Neural cell (in vitro differentiated cells): ENCODE data around the gene KRTAP5-6. TPM values are rescaled to one million over a fixed set of nuclear protein-coding genes. Genes with fewer than 3 reads are reported as not detected.

Source experiments
- H2AFZ ChIP-seq: fragments of 200-600, 300-800 bp; sonication (generic), shearing (Covaris generic); 2 replicates; pipeline ENCODE4 v1.6.0; 2014; ENCODE audit warnings: low read depth, mild to moderate bottlenecking, antibody characterized with exemption, low read length, moderate library complexity
- H3F3A ChIP-seq: fragments of 200-600 bp; shearing (Covaris generic); 2 replicates; pipeline ENCODE4 v1.6.1; 2016; ENCODE audit warnings: mild to moderate bottlenecking, moderate library complexity, mixed read lengths, antibody characterized with exemption, low read length; ENCODE audit not compliant: insufficient read depth, poor library complexity, severe bottlenecking
- H3K27ac ChIP-seq: fragments of 200-600, 300-800 bp; sonication (generic), shearing (Covaris generic); 2 replicates; pipeline ENCODE4 v1.5.1; 2014; ENCODE audit warnings: mild to moderate bottlenecking, low read length, moderate library complexity
- H3K27me3 ChIP-seq: fragments of 300-800, 200-600 bp; sonication (generic), shearing (Covaris generic); 2 replicates; pipeline ENCODE4 v1.6.0; 2014; ENCODE audit warnings: mild to moderate bottlenecking, low read depth, low read length, moderate library complexity; ENCODE audit not compliant: insufficient read depth
- H3K36me3 ChIP-seq: fragments of 300-800, 200-600 bp; sonication (generic), shearing (Covaris generic); 2 replicates; pipeline ENCODE4 v1.5.1; 2014; ENCODE audit warnings: mild to moderate bottlenecking, antibody characterized with exemption, low read length, moderate library complexity; ENCODE audit not compliant: insufficient read depth
- H3K4me2 ChIP-seq: fragments of 300-800, 200-600 bp; sonication (generic), shearing (Covaris generic); 2 replicates; pipeline ENCODE4 v1.6.0; 2014; ENCODE audit warnings: mild to moderate bottlenecking, low read length
- H3K4me3 ChIP-seq: fragments of 300-800, 200-600 bp; sonication (generic), shearing (Covaris generic); 2 replicates; pipeline ENCODE4 v1.5.1; 2014; ENCODE audit warnings: mild to moderate bottlenecking, low read length, moderate library complexity
- H3K79me2 ChIP-seq: fragments of 200-600 bp; shearing (Covaris generic); replicated peaks from 2 replicates; pipeline ENCODE4 v1.6.0; 2014; ENCODE audit warnings: mild to moderate bottlenecking, low read length, moderate library complexity; ENCODE audit not compliant: insufficient read depth
- H3K9ac ChIP-seq: fragments of 300-800, 200-600 bp; sonication (generic), shearing (Covaris generic); 2 replicates; pipeline ENCODE4 v1.6.1; 2016; ENCODE audit warnings: mild to moderate bottlenecking, low read length, mixed read lengths
- H3K9me2 ChIP-seq: fragments of 200-600 bp; shearing (Covaris generic); 2 replicates; pipeline ENCODE4 v1.6.1; 2016; ENCODE audit warnings: mild to moderate bottlenecking, low read length, mixed read lengths; ENCODE audit not compliant: insufficient read depth
- H3K9me3 ChIP-seq: fragments of 200-600, 300-800 bp; sonication (generic), shearing (Covaris generic); 2 replicates; pipeline ENCODE4 v1.6.1; 2016; ENCODE audit warnings: mild to moderate bottlenecking, mixed run types, low read length, moderate library complexity, mixed read lengths
- H4K20me1 ChIP-seq: fragments of 200-600 bp; shearing (Covaris generic); 2 replicates; pipeline ENCODE4 v1.6.1; 2016; ENCODE audit warnings: mild to moderate bottlenecking, mixed run types; ENCODE audit not compliant: insufficient read depth
- CTCF ChIP-seq: fragments of 450-650 bp; IDR thresholded peaks from 2 replicates; pipeline ENCODE4 v1.5.1; 2014; ENCODE audit warnings: antibody characterized with exemption, mild to moderate bottlenecking, moderate library complexity; ENCODE audit not compliant: poor library complexity, severe bottlenecking
- EP300 ChIP-seq: fragments of 450-650 bp; conservative IDR thresholded peaks from 2 replicates; pipeline ENCODE4 v1.6.1; 2014; ENCODE audit warnings: antibody characterized with exemption, mild to moderate bottlenecking, moderate library complexity; ENCODE audit not compliant: poor library complexity, severe bottlenecking
- EZH2 ChIP-seq: fragments of 200-600, 300-800 bp; shearing (Covaris generic), sonication (generic); IDR thresholded peaks from 2 replicates; pipeline ENCODE4 v1.6.1; 2014; ENCODE audit warnings: antibody characterized with exemption, low read length, borderline replicate concordance, mild to moderate bottlenecking; ENCODE audit not compliant: insufficient read depth, poor library complexity, severe bottlenecking
- MXI1 ChIP-seq: fragments of 450-650 bp; conservative IDR thresholded peaks from 2 replicates; pipeline ENCODE4 v1.6.1; 2014; ENCODE audit warnings: antibody characterized with exemption, mild to moderate bottlenecking; ENCODE audit not compliant: poor library complexity, severe bottlenecking
- POLR2AphosphoS5 ChIP-seq: IDR thresholded peaks from 2 replicates; pipeline ENCODE4 v1.6.1; 2012
- RAD21 ChIP-seq: fragments of 450-650 bp; conservative IDR thresholded peaks from 2 replicates; pipeline ENCODE4 v1.6.1; 2014; ENCODE audit warnings: antibody characterized with exemption, mild to moderate bottlenecking, moderate library complexity
- REST ChIP-seq: IDR thresholded peaks from 2 replicates; pipeline ENCODE4 v1.6.1; 2012; ENCODE audit warnings: borderline replicate concordance
- SMC3 ChIP-seq: fragments of 450-650 bp; conservative IDR thresholded peaks from 2 replicates; pipeline ENCODE4 v1.6.1; 2014; ENCODE audit warnings: antibody characterized with exemption, mild to moderate bottlenecking, moderate library complexity; ENCODE audit not compliant: poor library complexity
- TAF1 ChIP-seq: IDR thresholded peaks from 2 replicates; pipeline ENCODE4 v1.6.1; 2012; ENCODE audit warnings: low read depth
- polyA plus RNA-seq: library from polyadenylated mRNA; depleted of rRNA; stranded (reverse); fragments of >200 nt; gene quantifications from 2 replicates; pipeline ENCODE4 v1.2.3, GENCODE V29; 2014

KRTAP5-6 gene
- polyA plus RNA-seq, 1 donor from 2014 or later: not detected

GRCh38 chr11:1728301-1728700 is 31.3 kb downstream of the KRTAP5-6 start:
- H3K9me3 ChIP-seq: no peaks in the 10 kb centered on the region
- H3K79me2 ChIP-seq: no peaks in the 10 kb centered on the region
- H3K9me2 ChIP-seq: no peaks in the 10 kb centered on the region
- H3K27me3 ChIP-seq: no peaks in the 10 kb centered on the region
- TF ChIP-seq SMC3 (no peak), TAF1 (no peak), REST (no peak), EP300 (no peak), RAD21 (no peak), MXI1 (no peak), CTCF (no peak), POLR2AphosphoS5 (no peak)
- H3K36me3 ChIP-seq: no peaks in the 10 kb centered on the region
- no peaks in the 10 kb centered on the region for H3F3A ChIP-seq
- H4K20me1 ChIP-seq: no peaks in the 10 kb centered on the region
- no peak overlapping the region for H3K9ac ChIP-seq
- H3K4me2 ChIP-seq: no peak overlapping the region
- no peak overlapping the region for H2AFZ ChIP-seq
- H3K27ac ChIP-seq: no peak overlapping the region
- H3K4me3 ChIP-seq: no peak overlapping the region

- no peaks in the 10 kb centered on the region for H3K79me2 ChIP-seq
- H4K20me1 ChIP-seq: no peaks in the 10 kb centered on the region
- H3K9ac ChIP-seq: no peak overlapping the region
- TF ChIP-seq EZH2: no peak
- TF ChIP-seq MXI1: no peak
- no peak for TF ChIP-seq RAD21
- no peak for TF ChIP-seq SMC3
- no peak for TF ChIP-seq TAF1
- no peak overlapping the region for H3K4me2 ChIP-seq
- no peaks in the 10 kb centered on the region for H3K9me2 ChIP-seq
- no peaks in the 10 kb centered on the region for H3F3A ChIP-seq
- no peak overlapping the region for H2AFZ ChIP-seq
- H3K27ac ChIP-seq: no peak overlapping the region
- no peak overlapping the region for H3K4me3 ChIP-seq
- no peaks in the 10 kb centered on the region for H3K27me3 ChIP-seq
- H3K9me3 ChIP-seq: no peaks in the 10 kb centered on the region
- no peaks in the 10 kb centered on the region for H3K36me3 ChIP-seq
Observed at GRCh38 chr11:1728931-1729691, 32.1 kb downstream of the KRTAP5-6 start.
